Tibial nerve (tissue), 4 donors: ENCODE data around the gene TCIRG1.

Source experiments
- EP300 ChIP-seq, 2 donors: sonication (generic); formaldehyde crosslinking; IDR thresholded peaks; one replicate each; pipeline ENCODE4 v1.6.1; 2017; ENCODE audit warnings: antibody characterized with exemption in 2 of 2, mild to moderate bottlenecking in 1 of 2
- POLR2A ChIP-seq, 2 donors: fragments of 450-650 bp; IDR thresholded peaks; one replicate each; pipeline ENCODE4 v1.6.1; 2017; ENCODE audit warnings: antibody characterized with exemption in 2 of 2, mild to moderate bottlenecking in 2 of 2, moderate library complexity in 2 of 2
- TF ChIP-seq, protein P1 (sequence below), 5 experiments: fragments of 200-600 bp in 3 of 5; fragments of 450-650 bp in 2 of 5; sonication (generic) in 3 of 5; IDR thresholded peaks; one replicate each; pipeline ENCODE4 v1.5.1; 2016 to 2019; ENCODE audit warnings: antibody characterized with exemption in 5 of 5, mild to moderate bottlenecking in 3 of 5, moderate library complexity in 2 of 5

DNA sequence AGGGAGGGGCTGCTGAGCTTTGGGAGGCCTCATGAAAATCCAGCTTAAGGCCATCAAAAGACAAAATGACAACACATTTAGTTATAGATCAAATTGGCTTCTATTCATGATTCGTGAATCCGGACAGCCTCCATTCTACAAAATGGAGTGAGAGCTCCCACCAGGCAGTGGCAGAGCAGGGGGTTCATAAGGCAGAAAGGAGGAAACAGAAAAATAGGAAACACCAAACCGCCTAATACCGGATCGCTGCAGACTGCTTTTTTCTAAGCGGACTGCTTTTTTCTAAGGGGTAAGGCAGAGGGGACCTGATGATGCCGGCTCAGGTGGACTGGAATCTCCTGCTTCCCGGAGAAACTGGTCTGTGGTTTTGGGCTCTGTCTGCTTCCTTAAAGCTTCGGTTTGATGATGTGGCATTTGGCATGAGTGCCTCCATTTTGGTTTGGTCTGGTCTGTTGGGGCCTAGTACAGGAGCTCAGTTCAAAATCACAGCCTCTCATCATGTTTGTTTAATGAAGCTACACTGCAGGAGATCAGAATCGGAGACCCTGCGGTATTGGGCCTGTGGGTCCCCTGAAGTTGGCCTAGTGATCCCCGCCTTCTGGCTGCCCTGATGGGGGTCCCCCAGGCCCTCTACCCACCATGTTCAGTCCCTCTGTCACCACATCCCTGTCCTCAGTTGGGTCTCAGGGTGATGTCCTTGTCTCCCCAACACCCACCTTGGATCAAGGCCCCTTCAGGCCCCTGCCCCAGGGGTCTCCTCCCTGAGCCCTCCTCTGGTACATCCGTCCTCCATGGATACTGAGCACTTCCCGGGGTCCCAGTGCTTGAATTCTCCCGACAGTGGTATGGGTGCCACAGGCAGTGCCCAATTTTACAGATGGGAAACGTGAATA lies 27.5 kb upstream of the TCIRG1 start:
- TF ChIP-seq, protein P1, sequence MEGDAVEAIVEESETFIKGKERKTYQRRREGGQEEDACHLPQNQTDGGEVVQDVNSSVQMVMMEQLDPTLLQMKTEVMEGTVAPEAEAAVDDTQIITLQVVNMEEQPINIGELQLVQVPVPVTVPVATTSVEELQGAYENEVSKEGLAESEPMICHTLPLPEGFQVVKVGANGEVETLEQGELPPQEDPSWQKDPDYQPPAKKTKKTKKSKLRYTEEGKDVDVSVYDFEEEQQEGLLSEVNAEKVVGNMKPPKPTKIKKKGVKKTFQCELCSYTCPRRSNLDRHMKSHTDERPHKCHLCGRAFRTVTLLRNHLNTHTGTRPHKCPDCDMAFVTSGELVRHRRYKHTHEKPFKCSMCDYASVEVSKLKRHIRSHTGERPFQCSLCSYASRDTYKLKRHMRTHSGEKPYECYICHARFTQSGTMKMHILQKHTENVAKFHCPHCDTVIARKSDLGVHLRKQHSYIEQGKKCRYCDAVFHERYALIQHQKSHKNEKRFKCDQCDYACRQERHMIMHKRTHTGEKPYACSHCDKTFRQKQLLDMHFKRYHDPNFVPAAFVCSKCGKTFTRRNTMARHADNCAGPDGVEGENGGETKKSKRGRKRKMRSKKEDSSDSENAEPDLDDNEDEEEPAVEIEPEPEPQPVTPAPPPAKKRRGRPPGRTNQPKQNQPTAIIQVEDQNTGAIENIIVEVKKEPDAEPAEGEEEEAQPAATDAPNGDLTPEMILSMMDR (IDR thresholded peaks at IDR 0.05): no peak
- no peak for TF ChIP-seq POLR2A (IDR thresholded peaks at IDR 0.05)
- no peak for TF ChIP-seq EP300 (IDR thresholded peaks at IDR 0.05)
